Fibroblast of lung (primary cell): ENCODE results near the gene NDRG3. TPM values are rescaled to one million over a fixed set of nuclear protein-coding genes. Genes with fewer than 3 reads are reported as not detected.

Source experiments
- DNase-seq, 2 donors: peaks; one replicate each; pipeline versions ENCODE4 v3.0.0 to v3.0.0-alpha.2; 2010; ENCODE audit warnings: low read depth in 2 of 2
- H2AFZ ChIP-seq: 2 replicates; pipeline ENCODE4 v1.5.1; 2012; ENCODE audit warnings: low read length, control low read depth, inconsistent platforms
- H3K27ac ChIP-seq: 2 replicates; pipeline ENCODE4 v1.5.1; 2011; ENCODE audit warnings: low read length, control low read depth; ENCODE audit not compliant: insufficient read depth
- H3K27me3 ChIP-seq: 2 replicates; pipeline ENCODE4 v1.5.1; 2011; ENCODE audit warnings: mild to moderate bottlenecking, low read length; ENCODE audit not compliant: control insufficient read depth, insufficient read depth
- H3K36me3 ChIP-seq: 2 replicates; pipeline ENCODE4 v1.5.1; 2011; ENCODE audit warnings: low read length; ENCODE audit not compliant: control insufficient read depth, insufficient read depth
- H3K4me1 ChIP-seq: 2 replicates; pipeline ENCODE4 v1.5.1; 2011; ENCODE audit warnings: low read length; ENCODE audit not compliant: control insufficient read depth, insufficient read depth; ENCODE audit errors: extremely low read depth
- H3K4me2 ChIP-seq: 2 replicates; pipeline ENCODE4 v1.5.1; 2011; ENCODE audit warnings: low read length, control low read depth; ENCODE audit not compliant: insufficient read depth; ENCODE audit errors: extremely low read depth
- H3K4me3 ChIP-seq, 4 experiments: fragments of 200-600 bp in 1 of 4; sonication (generic) in 1 of 4; replicated peaks in 1 of 4; 2 replicates each; pipeline ENCODE4 v1.5.1; 2011 to 2016; ENCODE audit warnings: low read length in 4 of 4, low read depth in 3 of 4, mild to moderate bottlenecking in 3 of 4, control low read depth in 2 of 4, inconsistent platforms in 1 of 4, mixed read lengths in 1 of 4; ENCODE audit not compliant: insufficient read depth in 1 of 4; ENCODE audit errors: control extremely low read depth in 1 of 4
- H3K79me2 ChIP-seq: 2 replicates; pipeline ENCODE4 v1.5.1; 2012; ENCODE audit warnings: mild to moderate bottlenecking, low read length, inconsistent platforms; ENCODE audit not compliant: control insufficient read depth, insufficient read depth
- H3K9ac ChIP-seq: 2 replicates; pipeline ENCODE4 v1.5.1; 2011; ENCODE audit warnings: mild to moderate bottlenecking, low read length, control low read depth; ENCODE audit not compliant: insufficient read depth
- H3K9me3 ChIP-seq: 2 replicates; pipeline ENCODE4 v1.5.1; 2012; ENCODE audit warnings: low read depth, low read length; ENCODE audit not compliant: control insufficient read depth, insufficient read depth
- H4K20me1 ChIP-seq: 2 replicates; pipeline ENCODE4 v1.5.1; 2011; ENCODE audit warnings: low read length; ENCODE audit not compliant: control insufficient read depth, insufficient read depth; ENCODE audit errors: extremely low read depth
- EZH2 ChIP-seq: IDR thresholded peaks from 2 replicates; pipeline ENCODE4 v1.5.1; 2012; ENCODE audit warnings: low read length, control low read depth, mild to moderate bottlenecking; ENCODE audit errors: missing control alignments
- polyA plus RNA-seq, 2 donors: library from polyadenylated mRNA; depleted of rRNA in 1 of 2; stranded (reverse) in 1 of 2; unstranded in 1 of 2; fragments of >200 nt; gene quantifications; 2 replicates each; pipeline ENCODE4 v1.2.1, GENCODE V29; 2011 to 2012; ENCODE audit warnings: missing spikeins in 1 of 2
- total RNA-seq: library from RNA; depleted of rRNA; stranded (reverse); fragments of >200 nt; gene quantifications from 2 replicates; pipeline ENCODE4 v1.2.1, GENCODE V29; 2014
- TF ChIP-seq, protein P1 (sequence below), 2 donors: IDR thresholded peaks in 1 of 2; conservative IDR thresholded peaks in 1 of 2; 1 replicate in 1 of 2; 2 replicates in 1 of 2; pipeline ENCODE4 v1.5.1; 2011 to 2012; ENCODE audit warnings: low read length in 2 of 2, control low read depth in 1 of 2, inconsistent platforms in 1 of 2, low read depth in 1 of 2, mild to moderate bottlenecking in 1 of 2

The NDRG3 gene
- total and polyA plus RNA-seq, 2 donors (not counting 1 experiment from before 2014, with no cell fraction given), result 37.8 TPM

DNA sequence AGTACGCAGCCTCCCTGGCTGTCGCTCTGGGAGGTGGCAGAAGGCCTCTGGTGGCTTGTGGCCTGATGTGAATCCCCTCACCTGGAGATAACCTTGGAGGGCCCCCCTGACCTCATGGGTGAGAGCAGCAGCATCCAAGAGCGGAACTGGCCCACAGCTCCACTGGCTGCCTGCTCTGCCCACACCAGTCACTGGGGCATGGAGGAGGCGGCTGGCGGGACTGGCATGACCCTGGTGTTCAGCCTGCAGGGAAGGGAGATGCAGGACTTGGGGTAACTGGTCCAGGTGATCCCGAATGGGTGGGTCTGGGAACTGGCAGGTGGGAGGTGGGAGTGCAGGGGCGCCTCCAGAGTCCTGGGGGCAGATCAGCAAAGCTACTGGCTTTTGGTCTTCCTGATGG is 38.2 kb upstream of the NDRG3 start:
- peaks cover 5% of the 10 kb centered on the region for H3K79me2 ChIP-seq
- H3K9me3 ChIP-seq, result no peaks in the 10 kb centered on the region
- peaks cover 15% of the 10 kb centered on the region for H3K36me3 ChIP-seq
- TF ChIP-seq EZH2, result no peak
- H2AFZ ChIP-seq, result no peak overlapping the region
- no peak overlapping the region for H3K9ac ChIP-seq
- H3K4me1 ChIP-seq, result no peaks in the 10 kb centered on the region
- DNase-seq, result no peak
- H3K27me3 ChIP-seq, result no peaks in the 10 kb centered on the region
- H3K4me2 ChIP-seq, result no peak overlapping the region
- peaks cover 2% of the 10 kb centered on the region for H4K20me1 ChIP-seq
- H3K27ac ChIP-seq, result no peak overlapping the region
- no peak overlapping the region for H3K4me3 ChIP-seq

DNA sequence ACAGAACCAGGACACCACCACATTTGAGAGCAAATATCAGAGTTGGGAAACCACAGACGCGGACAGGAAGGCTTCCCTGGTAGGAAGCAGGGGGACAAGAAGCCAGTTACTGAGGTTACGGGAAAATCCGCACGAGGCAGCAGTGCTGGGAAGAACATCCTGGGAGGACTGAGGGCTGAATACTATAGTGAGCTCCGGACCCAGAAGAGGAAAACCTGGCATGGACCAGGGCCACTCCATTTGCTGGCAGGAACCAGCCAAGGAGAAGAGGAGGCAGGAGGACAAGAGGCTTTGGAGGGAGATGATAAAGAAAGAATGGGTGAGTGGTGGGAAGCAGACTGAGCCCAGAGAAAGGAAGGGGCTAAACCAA is 33.8 kb upstream of the NDRG3 start:
- no peak overlapping the region for H3K4me2 ChIP-seq
- no peaks in the 10 kb centered on the region for H3K4me1 ChIP-seq
- peaks cover 2% of the 10 kb centered on the region for H3K79me2 ChIP-seq
- H3K27ac ChIP-seq, result no peak overlapping the region
- DNase-seq, result no peak
- H3K9ac ChIP-seq, result no peak overlapping the region
- no peaks in the 10 kb centered on the region for H4K20me1 ChIP-seq
- no peaks in the 10 kb centered on the region for H3K9me3 ChIP-seq
- TF ChIP-seq, protein P1, sequence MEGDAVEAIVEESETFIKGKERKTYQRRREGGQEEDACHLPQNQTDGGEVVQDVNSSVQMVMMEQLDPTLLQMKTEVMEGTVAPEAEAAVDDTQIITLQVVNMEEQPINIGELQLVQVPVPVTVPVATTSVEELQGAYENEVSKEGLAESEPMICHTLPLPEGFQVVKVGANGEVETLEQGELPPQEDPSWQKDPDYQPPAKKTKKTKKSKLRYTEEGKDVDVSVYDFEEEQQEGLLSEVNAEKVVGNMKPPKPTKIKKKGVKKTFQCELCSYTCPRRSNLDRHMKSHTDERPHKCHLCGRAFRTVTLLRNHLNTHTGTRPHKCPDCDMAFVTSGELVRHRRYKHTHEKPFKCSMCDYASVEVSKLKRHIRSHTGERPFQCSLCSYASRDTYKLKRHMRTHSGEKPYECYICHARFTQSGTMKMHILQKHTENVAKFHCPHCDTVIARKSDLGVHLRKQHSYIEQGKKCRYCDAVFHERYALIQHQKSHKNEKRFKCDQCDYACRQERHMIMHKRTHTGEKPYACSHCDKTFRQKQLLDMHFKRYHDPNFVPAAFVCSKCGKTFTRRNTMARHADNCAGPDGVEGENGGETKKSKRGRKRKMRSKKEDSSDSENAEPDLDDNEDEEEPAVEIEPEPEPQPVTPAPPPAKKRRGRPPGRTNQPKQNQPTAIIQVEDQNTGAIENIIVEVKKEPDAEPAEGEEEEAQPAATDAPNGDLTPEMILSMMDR (conservative IDR thresholded peaks at IDR 0.05 in 1 of 2, IDR thresholded peaks at IDR 0.05 in 1 of 2; ENCODE audit: low read depth in 1 of 2, low read length in 2 of 2), result no peak
- TF ChIP-seq EZH2, result no peak
- peaks cover 10% of the 10 kb centered on the region for H3K36me3 ChIP-seq
- no peak overlapping the region for H3K4me3 ChIP-seq
- H2AFZ ChIP-seq, result no peak overlapping the region
- H3K27me3 ChIP-seq, result no peaks in the 10 kb centered on the region

DNA sequence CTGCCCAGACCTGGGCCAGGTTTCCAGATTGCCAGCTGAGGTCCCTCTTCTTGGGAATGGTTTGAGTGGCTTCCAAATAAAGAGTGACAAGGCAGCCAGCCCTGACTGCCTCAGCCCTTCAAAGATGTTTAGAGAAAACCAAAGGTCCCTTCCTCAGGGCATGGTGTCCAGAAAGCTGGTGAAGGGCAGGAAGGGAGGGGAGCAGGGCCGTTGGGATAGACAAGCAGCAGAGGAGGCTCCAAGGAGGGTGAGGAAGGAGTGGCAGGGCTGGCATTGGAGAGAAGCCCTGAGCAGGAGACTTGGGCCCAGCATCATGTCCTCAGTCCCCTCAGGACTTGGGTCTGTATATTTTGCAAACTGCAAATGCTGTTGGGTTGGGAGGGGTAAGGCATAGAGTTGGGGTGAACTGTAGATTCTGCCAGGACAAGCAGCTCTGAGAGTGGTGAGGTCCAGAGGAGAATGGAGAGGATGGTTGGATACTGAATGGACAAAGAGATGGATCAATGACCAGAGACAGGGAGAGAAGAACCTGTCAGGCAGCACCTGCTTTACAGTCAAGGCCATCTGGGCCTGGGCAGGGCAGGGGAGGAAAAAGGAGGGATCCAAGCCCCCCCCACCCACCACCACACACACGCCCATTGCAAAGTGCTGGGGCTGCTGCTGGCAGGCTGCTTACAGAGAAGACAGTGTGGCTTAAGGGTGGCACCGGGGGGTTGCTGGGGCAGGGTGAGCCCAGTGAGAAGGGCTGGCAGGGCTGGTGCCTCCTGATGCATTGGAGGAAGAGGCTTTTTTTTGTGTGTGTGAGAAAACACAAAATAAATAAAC is 33.2 kb upstream of the NDRG3 start:
- no peaks in the 10 kb centered on the region for H3K27me3 ChIP-seq
- H3K4me1 ChIP-seq, result no peaks in the 10 kb centered on the region
- no peaks in the 10 kb centered on the region for H4K20me1 ChIP-seq
- H3K4me2 ChIP-seq, result no peak overlapping the region
- no peaks in the 10 kb centered on the region for H3K9me3 ChIP-seq
- no peak overlapping the region for H3K27ac ChIP-seq
- peaks cover 6% of the 10 kb centered on the region for H3K36me3 ChIP-seq
- no peak for DNase-seq
- TF ChIP-seq, protein P1 (conservative IDR thresholded peaks at IDR 0.05 in 1 of 2, IDR thresholded peaks at IDR 0.05 in 1 of 2; ENCODE audit: low read depth in 1 of 2, low read length in 2 of 2), result no peak
- H3K4me3 ChIP-seq, result no peak overlapping the region
- H3K9ac ChIP-seq, result no peak overlapping the region
- no peak overlapping the region for H2AFZ ChIP-seq
- peaks cover 2% of the 10 kb centered on the region for H3K79me2 ChIP-seq
